NCI-H1436 treated with DMSO at 0.1 percent for 48 hours (cell line): ENCODE data around the gene HSF2BP.
"Not testable (repeated sequence)": the region's sequence is repeated elsewhere in the genome, so short reads cannot be mapped to it uniquely, and the experiment has no call there.

ENCODE experiments used
- DNase-seq: peaks from one replicate; lab custom pipeline; 2025; lab: John Stamatoyannopoulos, UW

HSF2BP gene

GRCh38 chr21:43687566-43688399 is 28.5 kb upstream of the HSF2BP start:
- DNase-seq: no peak

DNA sequence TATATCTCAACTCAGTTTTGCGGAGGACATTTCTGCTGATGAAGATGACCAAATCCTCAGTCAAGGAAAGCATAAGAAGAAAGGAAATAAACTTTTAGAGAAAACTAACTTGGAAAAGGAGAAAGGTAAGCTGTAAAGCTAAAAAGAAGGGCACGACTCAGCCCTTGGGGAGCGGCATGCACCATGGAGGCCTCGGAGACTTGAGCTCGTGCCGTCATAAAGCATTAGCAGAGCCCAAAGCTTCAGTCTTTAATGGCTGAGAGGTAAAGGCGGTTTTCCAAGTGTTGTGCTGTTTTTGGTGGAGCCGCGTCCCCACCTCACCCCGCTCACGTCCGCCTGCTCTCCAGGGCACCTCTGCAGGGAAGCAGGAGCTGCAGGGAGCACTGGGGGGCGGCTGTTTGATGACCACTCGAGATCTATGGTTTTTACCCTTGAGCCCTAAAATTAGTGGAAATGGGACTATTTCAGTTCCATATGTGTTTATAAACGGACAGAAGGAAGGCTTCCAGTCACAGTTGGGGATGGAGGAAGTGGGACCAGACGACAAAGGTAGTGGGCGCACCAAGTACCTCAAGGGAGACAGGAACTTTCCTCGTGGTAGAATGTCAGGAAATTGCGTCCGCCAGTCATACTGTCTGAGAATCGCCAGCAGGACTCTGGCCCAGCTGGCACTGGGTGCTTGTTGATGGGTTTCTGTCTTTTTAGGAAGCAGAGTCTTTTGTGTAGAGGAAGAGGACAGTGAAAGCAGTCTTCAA is 27.7 kb upstream of the HSF2BP start:
- no peak for DNase-seq

- DNase-seq: no peak
Observed at GRCh38 chr21:43684424-43684823, 25.1 kb upstream of the HSF2BP start.

- no peak for DNase-seq
Observed at GRCh38 chr21:43681650-43682049, 22.4 kb upstream of the HSF2BP start.

GRCh38 chr21:43680421-43680820 is 21.1 kb upstream of the HSF2BP start:
- not testable (repeated sequence) for DNase-seq

DNA sequence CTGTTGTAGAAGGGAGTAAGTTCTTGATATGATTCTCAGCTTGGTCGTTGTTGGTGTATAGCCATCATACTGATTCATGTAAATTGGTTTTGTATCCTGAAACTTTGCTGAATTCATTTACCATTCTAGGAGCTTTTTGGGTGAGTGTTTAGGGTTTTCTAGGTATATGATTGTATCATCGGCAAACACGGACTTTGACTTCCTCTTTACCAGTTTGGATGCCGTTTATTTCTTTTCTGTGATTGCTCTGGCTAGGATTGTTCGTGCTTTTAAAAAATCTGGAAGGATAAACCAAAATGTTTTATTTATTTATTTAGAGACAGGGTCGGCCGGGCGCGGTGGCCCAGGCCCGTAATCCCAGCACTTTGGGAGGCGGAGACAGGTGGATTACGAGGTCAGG is 20.7 kb upstream of the HSF2BP start:
- no peak for DNase-seq

DNA sequence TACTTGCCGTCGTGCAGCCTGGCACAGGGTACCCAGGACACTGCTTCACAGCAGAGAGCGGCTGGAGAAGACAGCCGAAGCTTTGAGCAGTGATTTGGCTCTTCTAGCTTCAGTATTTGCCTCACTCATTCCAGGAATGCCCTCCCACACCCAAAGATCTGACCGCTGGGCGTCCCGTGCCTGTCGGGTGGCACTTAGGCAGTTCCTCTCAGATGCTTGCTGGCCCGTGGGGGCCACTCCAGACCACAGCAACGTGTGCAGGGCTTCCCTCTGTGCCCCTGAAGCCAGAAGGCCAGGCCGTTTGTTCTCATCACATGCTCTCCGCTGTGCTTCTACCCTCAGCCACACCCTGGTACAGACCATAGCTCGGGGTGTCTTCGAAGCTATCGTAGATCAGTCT is 17.1 kb upstream of the HSF2BP start:
- no peak for DNase-seq

GRCh38 chr21:43675871-43676270 is 16.6 kb upstream of the HSF2BP start:
- no peak for DNase-seq

- DNase-seq: no peak
Observed at GRCh38 chr21:43669828-43670605, 10.7 kb upstream of the HSF2BP start.

DNA sequence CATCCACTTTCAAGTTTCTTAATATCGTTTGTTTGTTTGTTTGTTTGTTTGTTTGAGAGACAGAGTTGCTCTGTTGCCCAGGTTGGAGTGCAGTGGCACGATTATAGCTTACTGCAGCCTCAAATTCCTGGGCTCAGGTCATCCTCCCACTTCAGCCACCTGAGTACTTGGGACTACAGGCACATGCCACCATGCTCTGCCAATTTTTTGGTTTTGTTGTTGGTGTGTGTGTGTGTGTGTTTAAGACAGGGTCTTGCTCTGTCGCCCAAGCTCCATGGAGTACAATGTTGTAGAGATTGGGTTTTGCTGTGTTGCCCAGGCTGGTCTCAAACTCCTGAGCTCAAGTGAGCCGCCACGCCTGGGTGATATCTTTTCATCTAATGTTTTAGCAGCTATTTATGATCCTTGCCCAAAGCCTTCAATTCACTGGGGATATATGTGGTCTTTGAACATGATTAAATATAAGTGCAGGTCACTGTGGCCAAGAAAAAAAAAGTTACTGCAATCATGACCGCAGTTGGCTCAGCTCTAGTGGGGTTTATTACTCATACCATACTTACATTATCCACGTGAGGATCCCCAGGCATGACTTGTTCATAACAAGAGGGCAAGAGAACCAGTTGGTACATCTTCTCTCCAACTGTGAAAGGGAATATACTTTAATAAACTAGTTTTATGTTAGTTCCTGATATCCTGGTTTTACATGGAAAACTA is 8.1 kb upstream of the HSF2BP start:
- no peak for DNase-seq

DNA sequence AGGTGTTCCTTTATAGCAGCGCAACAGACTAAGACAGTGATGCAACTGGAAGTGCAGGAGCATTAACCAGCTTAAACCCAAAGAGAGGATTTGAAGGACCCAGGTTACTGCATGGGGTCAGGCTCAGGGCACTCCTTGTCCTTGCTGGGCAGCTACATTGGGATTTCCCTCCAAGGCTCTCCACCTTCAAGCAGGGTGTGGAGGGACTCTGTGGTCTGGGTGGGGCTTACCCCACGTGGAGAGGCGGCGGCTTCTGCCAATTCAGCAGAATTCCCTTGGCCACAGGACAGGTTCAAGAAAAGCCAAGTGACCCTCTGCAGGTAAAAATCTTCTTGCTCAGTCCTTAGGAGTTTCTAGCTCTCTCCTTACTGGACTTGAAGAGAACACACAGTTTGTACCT is 6.6 kb upstream of the HSF2BP start:
- no peak for DNase-seq

- no peak for DNase-seq
Observed at GRCh38 chr21:43664358-43664757, 5.1 kb upstream of the HSF2BP start.

DNA sequence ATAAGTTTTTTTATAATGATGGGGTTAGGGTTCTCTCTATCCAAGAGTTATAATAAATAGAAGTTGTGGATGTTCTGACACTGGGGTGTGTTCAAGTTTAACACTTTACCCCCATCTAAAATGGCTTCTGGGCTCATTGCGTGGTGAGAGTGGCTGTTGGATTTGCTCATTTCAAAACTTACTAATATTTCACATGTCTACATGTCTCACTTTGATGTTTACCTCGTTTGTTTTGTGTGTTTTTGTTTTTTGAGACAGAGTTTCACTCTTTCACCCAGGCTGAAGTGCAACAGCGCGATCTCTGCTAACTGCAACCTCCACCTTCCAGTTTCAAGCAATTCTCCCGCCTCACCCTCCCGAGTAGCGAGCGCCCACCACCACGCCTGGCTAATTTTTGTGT is 3.7 kb upstream of the HSF2BP start:
- DNase-seq: no peak

DNA sequence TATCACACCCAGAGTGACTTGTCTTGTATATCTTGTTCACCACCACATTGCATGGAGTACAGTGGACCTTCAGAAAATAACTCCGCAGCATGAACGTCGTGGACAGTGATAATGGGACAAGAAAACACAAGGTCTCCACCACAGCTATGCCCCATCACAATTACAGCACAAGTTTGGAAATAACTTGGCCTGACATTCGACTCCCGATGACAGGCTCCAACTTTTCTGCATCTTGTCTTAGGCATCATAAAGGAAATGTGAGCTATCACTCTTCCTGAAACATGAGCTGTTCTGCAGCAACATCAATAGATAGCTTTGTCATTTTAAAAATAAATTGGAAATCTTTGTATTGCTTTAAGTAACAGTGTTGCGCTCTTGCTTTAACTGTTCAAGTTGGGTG is 3.0 kb upstream of the HSF2BP start:
- no peak for DNase-seq

DNA sequence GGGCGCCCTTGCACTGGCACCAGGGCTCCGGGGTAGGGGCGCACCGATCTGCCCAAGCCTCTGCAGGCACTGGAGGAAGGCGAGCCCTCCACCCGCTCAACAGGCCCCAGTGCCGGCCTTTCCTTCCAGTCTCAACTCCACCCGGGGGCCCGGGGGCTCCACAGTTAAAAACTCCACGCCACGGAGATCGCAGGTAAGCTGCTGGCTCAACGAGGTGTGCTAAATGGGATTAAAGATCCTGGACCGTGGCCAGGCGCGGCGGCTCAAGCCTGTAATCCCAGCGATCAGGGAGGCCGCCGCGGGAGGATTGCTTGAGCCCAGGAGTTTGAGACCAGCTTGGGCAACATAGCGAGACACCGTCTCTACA is 536 bp downstream of the HSF2BP start:
- DNase-seq: no peak

GRCh38 chr21:43658088-43658741 is 1.1 kb downstream of the HSF2BP start:
- DNase-seq: no peak

DNA sequence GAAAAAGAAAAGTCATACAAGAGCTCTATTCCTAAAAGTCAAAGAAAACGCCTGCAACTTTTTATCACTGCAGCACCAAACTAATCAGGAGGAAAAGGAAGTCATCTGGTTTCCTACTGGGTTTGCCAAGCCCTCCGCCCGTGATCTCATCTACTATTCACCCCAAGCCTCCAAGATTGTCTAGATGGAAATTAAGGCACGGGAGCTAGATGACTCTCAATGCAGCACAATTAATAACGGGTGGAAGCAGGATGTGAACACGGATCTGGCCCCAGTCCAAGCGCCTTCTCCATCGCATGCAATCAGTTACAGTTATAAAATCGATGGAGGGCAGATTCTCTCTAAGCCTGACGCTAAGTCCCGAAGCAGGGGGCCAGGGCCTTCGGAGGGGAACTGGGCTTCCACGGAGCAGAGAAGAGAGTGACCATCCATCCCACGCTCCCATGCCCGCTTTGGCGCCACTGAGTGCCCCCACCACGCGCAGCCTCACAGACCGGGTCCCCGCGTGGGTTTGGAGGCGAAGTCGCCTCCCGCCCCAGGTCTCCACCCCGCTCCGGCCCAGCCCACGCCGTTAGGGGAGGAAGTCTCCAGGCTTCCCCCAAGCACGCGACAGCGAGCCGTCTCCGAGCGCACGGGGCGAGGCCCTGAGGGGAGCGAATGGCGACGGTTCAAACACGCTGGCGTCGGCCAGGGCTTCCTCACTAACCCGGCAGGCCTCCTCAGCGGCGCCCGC is 1.8 kb downstream of the HSF2BP start:
- no peak for DNase-seq

DNA sequence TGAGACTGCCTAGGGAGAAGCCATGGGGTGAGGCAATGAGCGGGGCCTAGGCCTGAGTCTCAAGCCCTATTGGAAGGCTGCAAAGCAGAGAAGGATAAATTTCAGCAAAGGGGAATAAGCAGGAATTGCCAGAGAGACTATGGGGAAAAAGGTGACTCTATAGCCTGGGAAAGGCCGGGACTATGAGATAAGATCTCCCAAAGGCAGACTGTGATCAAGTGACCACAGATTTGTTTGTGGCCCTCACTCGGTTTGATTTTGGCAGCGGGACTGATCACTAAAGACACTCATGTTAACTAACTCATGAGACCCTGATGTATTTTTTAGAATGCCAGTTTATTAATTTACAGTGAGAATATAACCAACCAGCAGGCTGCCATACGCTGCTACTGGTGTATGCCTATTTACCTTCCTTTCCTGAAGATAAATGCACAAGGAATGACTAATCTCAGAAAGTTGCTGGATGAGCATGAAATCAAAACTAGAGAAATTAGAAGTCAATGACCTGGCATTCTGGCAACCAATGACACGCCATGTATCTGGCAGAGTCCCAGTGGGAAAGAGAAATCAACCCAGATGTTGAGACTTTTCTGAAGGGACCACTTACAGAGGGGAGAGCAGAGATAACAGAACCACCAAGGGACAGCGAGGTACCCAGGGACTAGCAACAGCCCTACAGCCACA is 4.3 kb downstream of the HSF2BP start:
- DNase-seq: no peak

DNA sequence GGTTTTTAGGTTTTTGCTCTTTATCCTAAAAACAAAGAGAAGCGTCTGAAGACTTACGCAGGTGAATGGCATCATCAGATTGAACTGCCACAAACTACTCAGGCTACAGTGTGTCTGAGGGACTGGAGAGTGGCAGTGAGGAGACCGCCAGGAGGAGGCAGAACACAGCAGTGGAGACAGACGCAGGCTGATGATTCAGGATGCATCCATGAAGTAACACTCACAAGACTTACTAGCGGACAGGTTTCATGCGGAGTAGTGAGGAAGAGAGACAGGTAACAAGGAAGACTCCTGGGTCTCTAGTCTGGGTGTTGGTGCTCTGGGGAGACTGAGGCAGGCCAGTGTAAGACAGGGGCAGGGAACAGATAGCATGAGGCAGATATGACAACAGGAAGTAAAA is 5.7 kb downstream of the HSF2BP start:
- no peak for DNase-seq

DNA sequence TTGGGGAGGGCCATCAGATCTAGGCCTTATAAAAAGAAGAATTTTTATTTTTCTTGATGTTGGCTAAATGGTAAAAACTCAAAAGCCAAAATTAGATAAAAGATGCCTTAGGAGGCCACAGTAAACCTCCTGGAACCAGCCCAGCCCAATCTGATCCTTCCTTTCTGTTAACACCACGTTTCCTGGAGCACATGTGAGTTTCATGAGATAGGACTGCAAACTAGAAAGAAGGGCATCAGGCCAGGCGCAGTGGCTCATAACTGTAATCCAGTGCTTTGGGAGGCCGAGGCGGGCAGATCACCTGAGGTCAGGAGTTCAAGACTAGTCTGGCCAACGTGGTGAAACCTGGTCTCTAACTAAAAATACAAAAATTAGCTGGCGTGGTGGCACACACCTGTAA is 6.7 kb downstream of the HSF2BP start:
- DNase-seq: no peak
